Heart left ventricle (tissue), 16 donors: ENCODE measurements around the gene RAPGEF3. TPM values are rescaled to one million over a fixed set of nuclear protein-coding genes. Genes with fewer than 3 reads are reported as not detected.

ENCODE experiments used
- ATAC-seq, 4 donors: fragments of 200-7000 bp; cut with Tn5 transposase; one replicate each; pipeline ENCODE4 v1.9.1; 2020 to 2022; ENCODE audit warnings: moderate library complexity in 4 of 4, mild to moderate bottlenecking in 3 of 4, moderate number of reproducible peaks in 1 of 4
- DNase-seq, 5 donors: peaks; one replicate each; pipeline ENCODE4 v3.0.0-alpha.2; 2020
- H3K27ac ChIP-seq, 12 donors: fragments of 200-600 bp; sonication (generic) in 4 of 12; one replicate each; pipeline versions ENCODE4 v1.5.0 to v1.8.0; 2016 to 2022; ENCODE audit warnings: mild to moderate bottlenecking in 2 of 12
- H3K27me3 ChIP-seq, 9 donors: fragments of 200-600 bp; sonication (generic) in 2 of 9; one replicate each; pipeline versions ENCODE4 v1.5.1 to v1.8.0; 2016 to 2022; ENCODE audit warnings: mild to moderate bottlenecking in 3 of 9
- H3K36me3 ChIP-seq, 9 donors: fragments of 200-600 bp; sonication (generic) in 2 of 9; one replicate each; pipeline versions ENCODE4 v1.5.0 to v1.8.0; 2018 to 2022; ENCODE audit warnings: mild to moderate bottlenecking in 2 of 9
- H3K4me1 ChIP-seq, 12 donors: fragments of 200-600 bp; sonication (generic) in 4 of 12; one replicate each; pipeline versions ENCODE4 v1.5.0 to v1.8.0; 2016 to 2022; ENCODE audit warnings: mild to moderate bottlenecking in 3 of 12
- H3K4me3 ChIP-seq, 12 donors: fragments of 200-600 bp; sonication (generic) in 4 of 12; one replicate each; pipeline versions ENCODE4 v1.5.0 to v1.8.0; 2017 to 2022; ENCODE audit warnings: mild to moderate bottlenecking in 9 of 12, moderate library complexity in 4 of 12
- H3K9me3 ChIP-seq, 12 donors: fragments of 200-600 bp; sonication (generic) in 4 of 12; one replicate each; pipeline versions ENCODE4 v1.5.0 to v1.8.0; 2016 to 2022; ENCODE audit warnings: mild to moderate bottlenecking in 1 of 12
- POLR2A ChIP-seq, 2 donors: fragments of 450-650 bp; IDR thresholded peaks; one replicate each; pipeline ENCODE4 v1.6.1; 2017; ENCODE audit warnings: antibody characterized with exemption in 2 of 2, mild to moderate bottlenecking in 2 of 2, moderate library complexity in 2 of 2
- WGBS, 4 donors: extraction: QIAGEN DNeasy Blood & Tissue Kit in 2 of 4; methylation state at CpG; one replicate each; pipeline versions ENCODE4 v1.1.5 to v1.1.7; 2013 to 2018; 5-methylcytosine and 5-hydroxymethylcytosine counted together
- intact Hi-C, 10 donors: fragments of 100-400 bp; cut with DNase I; formaldehyde crosslinking; loops; one replicate each; pipeline versions ENCODE4 v1.11.1 to v1.14.2; 2022
- polyA plus RNA-seq, 2 donors: library from polyadenylated mRNA; stranded (reverse); fragments of 200-250 nt; gene quantifications; one replicate each; pipeline ENCODE4 v1.2.3, GENCODE V29; 2013
- total RNA-seq, 9 donors: library from RNA; depleted of rRNA in 2 of 9; stranded (reverse); fragments of >200 nt in 2 of 9; fragmentation: NEBNext Ultra II Directional in 3 of 9; extraction: Animal tissue kit (Norgen Biotek cat#: 25700) in 3 of 9; gene quantifications; one replicate each; pipeline versions ENCODE4 v1.1.0 to v1.2.4, GENCODE V29; 2016 to 2023
- TF ChIP-seq, protein P1 (sequence below), 12 donors: fragments of 200-600 bp; sonication (generic) in 4 of 12; IDR thresholded peaks; one replicate each; pipeline versions ENCODE4 v1.5.0 to v1.8.0; 2018 to 2022; ENCODE audit warnings: antibody characterized with exemption in 12 of 12, mild to moderate bottlenecking in 5 of 12
- donor health status: ischemic (EF 13 %, LVEDD 7.1; RV severe dilation, severe dysfunction).
- donor health status: healthy with polysubstance abuse.
- donor health status: DM: no; HTN: yes; CAD: no.
- donor health status: DM: no; HTN: no; CAD: no.
- donor health status: ischemic (EF 25% LVEDD 6.9; RV normal size, moderate dysfunction).
- donor health status: ischemic (EF 25% LVEDD 5.7; RV mildly dilated, moderate dysfunction).
- donor health status: healthy.
- donor health status: DM: yes; HTN: yes; CAD: no.
- donor health status: ischemic (EF 35%, LVEDD 5.7; RV mildly dilated, moderate dysfunction).
- donor health status: nonischemic (EF 11% LVEDD 7.7; RV severe dilation, severe dysfunction).
- donor health status: DM: yes; HTN: yes; CAD: no.
- donor health status: PGD.
- donor health status: ischemic (EF 29% LVEDD 5.4; RV normal size, mild dysfunction).
- donor health status: nonischemic (EF 23%, LVEDD 6.1; RV moderate dilation, normal function).

The RAPGEF3 gene
- total and polyA plus RNA-seq, 11 donors: 14.5 to 62.1 (median 23.9) TPM

DNA sequence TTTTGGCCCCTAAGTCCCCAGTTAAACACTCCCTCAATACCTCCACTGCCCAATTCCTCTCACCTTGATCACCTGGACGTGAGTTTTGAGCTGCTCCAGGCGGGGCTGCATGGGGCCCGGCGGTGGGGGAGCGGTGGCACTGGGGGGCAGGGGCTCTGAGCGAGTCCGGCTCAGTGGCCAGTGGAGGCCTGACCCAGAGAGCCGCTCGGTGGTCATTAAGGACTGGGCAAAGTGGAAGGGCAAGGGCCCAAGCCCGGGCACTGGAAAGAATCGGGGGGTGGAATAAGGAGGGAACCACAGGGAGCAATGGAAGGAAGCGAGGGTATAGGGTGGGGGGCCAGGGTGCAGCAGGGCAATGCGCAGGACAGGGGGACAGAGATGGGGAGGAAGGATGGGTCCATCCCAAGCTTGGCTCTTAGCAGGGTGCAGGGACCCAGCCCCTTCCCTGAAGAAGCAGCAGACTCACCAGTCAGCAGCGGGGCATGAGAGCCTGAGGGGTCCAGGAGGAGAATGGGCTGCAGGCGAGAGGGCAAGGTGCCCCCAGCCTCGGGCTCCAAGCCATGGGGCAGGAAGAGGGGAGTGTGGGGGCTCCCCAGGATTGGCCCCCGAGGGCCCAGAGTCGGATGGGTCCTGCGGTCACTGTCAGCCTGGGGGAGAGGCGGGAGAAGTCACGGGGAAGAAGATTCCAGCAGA lies 36.6 kb upstream of the RAPGEF3 start:
- ATAC-seq (no peak), DNase-seq (no peak)
- Histone ChIP-seq H3K27ac (no peak overlapping the region), H3K4me1 (peaks cover 9 to 25% (median 20%) of the 10 kb centered on the region in 12 donors), H3K9me3 (no peaks in the 10 kb centered on the region), H3K4me3 (no peak overlapping the region), H3K27me3 (no peaks in the 10 kb centered on the region), H3K36me3 (peaks cover 2 to 93% (median 85%) of the 10 kb centered on the region in 9 donors)
- WGBS, 4 donors: 90 to 93% (median 92%) methylated on average over 21 of the region's 21 CpGs
- TF ChIP-seq, protein P1, sequence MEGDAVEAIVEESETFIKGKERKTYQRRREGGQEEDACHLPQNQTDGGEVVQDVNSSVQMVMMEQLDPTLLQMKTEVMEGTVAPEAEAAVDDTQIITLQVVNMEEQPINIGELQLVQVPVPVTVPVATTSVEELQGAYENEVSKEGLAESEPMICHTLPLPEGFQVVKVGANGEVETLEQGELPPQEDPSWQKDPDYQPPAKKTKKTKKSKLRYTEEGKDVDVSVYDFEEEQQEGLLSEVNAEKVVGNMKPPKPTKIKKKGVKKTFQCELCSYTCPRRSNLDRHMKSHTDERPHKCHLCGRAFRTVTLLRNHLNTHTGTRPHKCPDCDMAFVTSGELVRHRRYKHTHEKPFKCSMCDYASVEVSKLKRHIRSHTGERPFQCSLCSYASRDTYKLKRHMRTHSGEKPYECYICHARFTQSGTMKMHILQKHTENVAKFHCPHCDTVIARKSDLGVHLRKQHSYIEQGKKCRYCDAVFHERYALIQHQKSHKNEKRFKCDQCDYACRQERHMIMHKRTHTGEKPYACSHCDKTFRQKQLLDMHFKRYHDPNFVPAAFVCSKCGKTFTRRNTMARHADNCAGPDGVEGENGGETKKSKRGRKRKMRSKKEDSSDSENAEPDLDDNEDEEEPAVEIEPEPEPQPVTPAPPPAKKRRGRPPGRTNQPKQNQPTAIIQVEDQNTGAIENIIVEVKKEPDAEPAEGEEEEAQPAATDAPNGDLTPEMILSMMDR (IDR thresholded peaks at IDR 0.05): no peak
- no peak for TF ChIP-seq POLR2A (IDR thresholded peaks at IDR 0.05)
- intact Hi-C loops: loop anchor here in 1 of 10 donors (5.0 kb wide), 1 partner anchor 42 kb away; no protein-coding TSS in a partner anchor

DNA sequence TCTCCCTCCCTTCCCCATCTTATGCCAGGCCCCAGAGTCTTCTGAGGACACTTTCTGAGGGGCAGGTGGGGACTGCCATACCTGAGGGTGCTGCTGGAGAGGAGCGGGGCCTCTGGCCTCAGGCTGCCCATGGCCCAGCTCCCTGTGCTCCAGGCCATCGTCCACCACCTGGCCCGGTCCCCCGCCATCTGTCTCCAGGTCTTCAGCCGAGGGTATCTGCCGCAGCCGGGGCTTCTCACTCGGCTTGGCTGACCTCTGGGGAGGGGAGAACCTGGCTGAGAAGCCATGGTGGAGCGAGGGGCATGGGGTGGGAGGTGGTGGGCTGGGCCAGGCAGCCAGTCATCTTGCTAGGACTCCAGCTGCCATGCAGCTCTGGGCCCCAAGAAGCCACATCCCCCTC lies 36.0 kb upstream of the RAPGEF3 start:
- 92 to 97% (median 96%) methylated on average over 4 to 9 of the region's 9 CpGs for WGBS, 4 donors
- no peak overlapping the region for H3K27ac ChIP-seq
- intact Hi-C loops: loop anchor here in 1 of 10 donors (5.0 kb wide), 1 partner anchor 43 kb away; no protein-coding TSS in a partner anchor
- H3K9me3 ChIP-seq: no peaks in the 10 kb centered on the region
- peaks cover 3 to 19% (median 14%) of the 10 kb centered on the region in 12 donors for H3K4me1 ChIP-seq
- DNase-seq (no peak), ATAC-seq (no peak)
- TF ChIP-seq POLR2A (IDR thresholded peaks at IDR 0.05): no peak
- TF ChIP-seq, protein P1 (IDR thresholded peaks at IDR 0.05): no peak
- H3K36me3 ChIP-seq: peaks cover 2 to 99% (median 91%) of the 10 kb centered on the region in 9 donors
- no peak overlapping the region for H3K4me3 ChIP-seq
- H3K27me3 ChIP-seq: no peaks in the 10 kb centered on the region

DNA sequence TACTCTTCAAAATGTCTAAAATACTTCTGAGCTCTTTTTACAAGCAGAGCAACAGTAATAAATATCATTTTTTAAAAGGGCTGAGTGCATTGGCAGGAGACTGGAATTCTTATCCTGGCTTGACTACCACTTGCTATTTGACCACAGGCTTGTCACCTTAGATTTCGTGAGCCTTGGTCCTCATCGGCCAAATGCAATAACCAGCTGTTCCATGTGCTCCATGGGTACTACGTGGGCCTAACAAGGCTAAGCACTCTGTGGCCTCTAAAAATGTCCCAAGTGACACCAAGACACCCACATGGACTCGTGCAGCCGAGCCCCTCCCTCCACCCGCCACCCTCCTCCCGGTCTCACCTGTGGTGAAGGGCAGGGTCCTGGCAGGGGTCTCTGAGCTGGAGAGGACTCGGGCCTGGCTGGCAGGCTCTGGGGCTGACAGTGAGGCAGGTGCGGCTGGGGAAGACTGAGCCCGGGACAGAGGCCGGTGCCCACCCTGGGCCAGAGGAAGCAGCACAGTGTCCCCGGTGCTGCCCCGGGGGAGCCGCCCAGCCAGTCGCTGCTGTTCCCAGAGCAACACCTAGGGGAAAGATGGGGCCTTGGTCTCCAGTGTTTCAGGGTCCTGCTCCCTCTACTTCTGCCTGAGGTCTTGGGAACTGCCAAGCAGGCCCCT lies 34.5 kb upstream of the RAPGEF3 start:
- H3K9me3 ChIP-seq: no peaks in the 10 kb centered on the region
- DNase-seq (peak in 1 of 5 donors; percentile 50), ATAC-seq (no peak)
- peaks cover 2 to 100% (median 97%) of the 10 kb centered on the region in 9 donors for H3K36me3 ChIP-seq
- no peak overlapping the region for H3K4me3 ChIP-seq
- H3K4me1 ChIP-seq: peaks cover 0 to 4% (median 0%) of the 10 kb centered on the region in 12 donors
- H3K27me3 ChIP-seq: no peaks in the 10 kb centered on the region
- WGBS, 4 donors: 75 to 83% (median 79%) methylated on average over 4 to 15 of the region's 15 CpGs
- H3K27ac ChIP-seq: no peak overlapping the region
- intact Hi-C loops: no loop called here
- TF ChIP-seq, protein P1 (IDR thresholded peaks at IDR 0.05): no peak
- no peak for TF ChIP-seq POLR2A (IDR thresholded peaks at IDR 0.05)

DNA sequence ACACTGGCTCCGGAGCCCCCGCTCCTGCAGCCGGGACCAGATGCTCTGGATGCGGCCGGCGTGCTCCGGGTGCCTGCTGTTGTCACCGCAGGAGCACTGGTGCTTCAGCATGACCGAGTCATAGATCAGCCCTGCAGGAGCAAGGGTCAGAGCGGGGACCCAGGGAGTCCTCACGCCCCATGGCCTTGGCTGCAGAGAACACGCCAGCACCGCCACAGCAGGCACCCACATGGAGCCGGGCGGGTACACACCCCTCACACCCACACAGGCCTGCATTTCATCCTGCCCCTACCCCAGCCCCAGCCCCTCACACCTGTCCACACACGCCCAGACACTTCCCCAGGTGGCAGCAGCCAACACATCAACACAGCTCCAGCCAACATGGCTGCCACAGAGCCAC lies 33.2 kb upstream of the RAPGEF3 start:
- TF ChIP-seq, protein P1 (IDR thresholded peaks at IDR 0.05): no peak
- no peak for TF ChIP-seq POLR2A (IDR thresholded peaks at IDR 0.05)
- Histone ChIP-seq H3K27me3 (no peaks in the 10 kb centered on the region), H3K27ac (no peak overlapping the region)

More for the DNA sequence above, 33.2 kb upstream of the RAPGEF3 start:
- H3K4me3 ChIP-seq: no peak overlapping the region
- peak in 1 of 5 donors; percentile 45 for DNase-seq
- no peak for ATAC-seq
- H3K4me1 ChIP-seq: peaks cover 0 to 5% (median 0%) of the 10 kb centered on the region in 12 donors
- intact Hi-C loops: no loop called here
- no peaks in the 10 kb centered on the region for H3K9me3 ChIP-seq
- peaks cover 3 to 100% (median 100%) of the 10 kb centered on the region in 9 donors for H3K36me3 ChIP-seq
- 86 to 94% (median 92%) methylated on average over 4 to 16 of the region's 16 CpGs for WGBS, 4 donors
